NOMO-1 treated with dmso at 0.1 percent for 144 hours (cell line): ENCODE results near the gene ADCY6.

Source experiments
- DNase-seq: peaks from one replicate; lab custom pipeline; 2025; ENCODE audit not compliant: unreplicated experiment; lab: John Stamatoyannopoulos, UW

ADCY6 gene

GRCh38 chr12:48788854-48789775 is at the start of gene ADCY6:
ADCY6 (minus strand) TSS chr12:48789089; CDS start chr12:48783434, 5,655 bp downstream.
- no peak for DNase-seq

GRCh38 chr12:48838048-48838447 is 49.2 kb upstream of the ADCY6 start:
- DNase-seq: no peak

- no peak for DNase-seq
Observed at GRCh38 chr12:48832321-48833060, 43.6 kb upstream of the ADCY6 start.

- DNase-seq: no peak
Observed at GRCh38 chr12:48831257-48831656, 42.4 kb upstream of the ADCY6 start.

GRCh38 chr12:48828841-48829575 is 40.1 kb upstream of the ADCY6 start:
- DNase-seq: no peak

- DNase-seq: no peak
Observed at GRCh38 chr12:48828293-48828692, 39.4 kb upstream of the ADCY6 start.

- no peak for DNase-seq
Observed at GRCh38 chr12:48827513-48828096, 38.7 kb upstream of the ADCY6 start.

GRCh38 chr12:48827026-48827425 is 38.1 kb upstream of the ADCY6 start:
- no peak for DNase-seq

- no peak for DNase-seq
Observed at GRCh38 chr12:48826209-48826855, 37.4 kb upstream of the ADCY6 start.

- no peak for DNase-seq
Observed at GRCh38 chr12:48824905-48825304, 36.0 kb upstream of the ADCY6 start.

GRCh38 chr12:48824112-48824511 is 35.2 kb upstream of the ADCY6 start:
- DNase-seq: no peak

- DNase-seq: no peak
Observed at GRCh38 chr12:48823281-48823680, 34.4 kb upstream of the ADCY6 start.

- no peak for DNase-seq
Observed at GRCh38 chr12:48822711-48823110, 33.8 kb upstream of the ADCY6 start.

GRCh38 chr12:48822139-48822538 is 33.2 kb upstream of the ADCY6 start:
- DNase-seq: no peak

GRCh38 chr12:48819986-48820725 is 31.3 kb upstream of the ADCY6 start:
- DNase-seq: no peak

- no peak for DNase-seq
Observed at GRCh38 chr12:48818831-48819590, 30.1 kb upstream of the ADCY6 start.

- DNase-seq: peak; percentile 6
Observed at GRCh38 chr12:48817873-48818830, 29.3 kb upstream of the ADCY6 start, which contains the start of gene CACNB3. CACNB3 (plus strand) TSS chr12:48818496; CDS start chr12:48818930, 434 bp downstream.
